HCT116 (cell line): Measurements from ENCODE around the gene MARCKSL1. TPM values are rescaled to one million over a fixed set of nuclear protein-coding genes. Genes with fewer than 3 reads are reported as not detected.

ENCODE experiments used
- ATAC-seq: fragments of 200-7000 bp; cut with Tn5 transposase; 2 replicates; pipeline ENCODE4 v1.9.1; 2020; ENCODE audit warnings: mild to moderate bottlenecking, moderate library complexity
- BruUV-seq: library from RNA; stranded (reverse); fragments of 400-500 nt; replicated peaks from 2 replicates; lab custom pipeline; 2021; lab: Mats Ljungman, UMichigan
- CTCF ChIA-PET: fragments of 300-600 bp; sonication (Branson Sonifier 250); formaldehyde crosslinking; loops from one replicate; lab custom pipeline; 2021; ENCODE audit warnings: antibody characterized with exemption; lab: Charles Lee
- POLR2A ChIA-PET: fragments of 300-600, 350-600 bp; sonication (Branson Sonifier 250); formaldehyde crosslinking; loops from one replicate; lab custom pipeline; 2021; ENCODE audit warnings: antibody characterized with exemption; lab: Charles Lee
- RAD21 ChIA-PET, 2 experiments: fragments of 300-600 bp; sonication (Branson Sonifier 250); formaldehyde crosslinking; loops; one replicate each; lab custom pipeline; 2023; ENCODE audit warnings: low total read pairs in 2 of 2; ENCODE audit not compliant: uncharacterized antibody in 2 of 2, unreplicated experiment in 2 of 2, low non-redundant PET in 1 of 2; lab: Charles Lee
- DNase-seq: peaks from one replicate; pipeline ENCODE4 v3.0.0-alpha.2; 2010; ENCODE audit warnings: low read depth, low spot score
- H2AFZ ChIP-seq: fragments of 200-600 bp; shearing (Covaris generic), sonication (generic); 2 replicates; pipeline ENCODE4 v1.6.1; 2017; ENCODE audit warnings: low read depth, mixed run types, mixed read lengths, antibody characterized with exemption, low read length; ENCODE audit not compliant: poor library complexity, severe bottlenecking
- H3K27ac ChIP-seq: 2 replicates; pipeline ENCODE4 v1.5.1; 2012; ENCODE audit warnings: low read depth, low read length
- H3K27me3 ChIP-seq: fragments of 200-600 bp; sonication (generic); 2 replicates; pipeline ENCODE4 v1.6.1; 2016; ENCODE audit warnings: mixed run types, low read length, mixed read lengths; ENCODE audit not compliant: insufficient read depth
- H3K36me3 ChIP-seq, 2 experiments: fragments of 200-500 bp in 1 of 2; fragments of 200-600 bp in 1 of 2; sonication (Bioruptor generic) in 1 of 2; sonication (generic) in 1 of 2; 2 replicates each; pipeline versions ENCODE4 v1.5.1 to v1.6.1; 2014 to 2016; ENCODE audit warnings: low read length in 2 of 2, inconsistent platforms in 1 of 2, mixed read lengths in 1 of 2, mixed run types in 1 of 2; ENCODE audit not compliant: insufficient read depth in 2 of 2, control insufficient read depth in 1 of 2
- H3K4me1 ChIP-seq, 2 experiments: fragments of 200-600 bp in 1 of 2; sonication (generic) in 1 of 2; 2 replicates each; pipeline versions ENCODE4 v1.5.1 to v1.6.1; 2012 to 2017; ENCODE audit warnings: low read length in 2 of 2, inconsistent platforms in 1 of 2, mild to moderate bottlenecking in 1 of 2, mixed read lengths in 1 of 2, mixed run types in 1 of 2, moderate library complexity in 1 of 2; ENCODE audit not compliant: insufficient read depth in 2 of 2, control insufficient read depth in 1 of 2
- H3K4me2 ChIP-seq: fragments of 200-600 bp; sonication (generic); 2 replicates; pipeline ENCODE4 v1.6.1; 2017; ENCODE audit warnings: mixed run types, low read length, mixed read lengths
- H3K4me3 ChIP-seq, 2 experiments: fragments of 200-600 bp in 1 of 2; sonication (generic) in 1 of 2; replicated peaks in 1 of 2; 2 replicates each; pipeline ENCODE4 v1.5.1; 2011 to 2016; ENCODE audit warnings: low read length in 2 of 2, control low read depth in 1 of 2, low read depth in 1 of 2, mild to moderate bottlenecking in 1 of 2, mixed read lengths in 1 of 2, mixed run types in 1 of 2
- H3K79me2 ChIP-seq: fragments of 200-600 bp; sonication (generic); 2 replicates; pipeline ENCODE4 v1.6.1; 2017; ENCODE audit warnings: mild to moderate bottlenecking, mixed run types, low read length, moderate library complexity, mixed read lengths; ENCODE audit not compliant: insufficient read depth
- H3K9ac ChIP-seq: fragments of 200-600 bp; sonication (generic); 2 replicates; pipeline ENCODE4 v1.6.1; 2016; ENCODE audit warnings: low read length, mixed read lengths
- H3K9me2 ChIP-seq: fragments of 200-600 bp; sonication (generic), shearing (Covaris generic); 2 replicates; pipeline ENCODE4 v1.6.1; 2017; ENCODE audit warnings: mixed run types, mild to moderate bottlenecking, moderate library complexity; ENCODE audit not compliant: insufficient read depth
- H3K9me3 ChIP-seq, 2 experiments: fragments of 200-500 bp in 1 of 2; fragments of 200-600 bp in 1 of 2; sonication (Bioruptor generic) in 1 of 2; sonication (generic) in 1 of 2; 2 replicates each; pipeline ENCODE4 v1.6.1; 2014 to 2017; ENCODE audit warnings: low read length in 2 of 2, mixed read lengths in 2 of 2, inconsistent platforms in 1 of 2, low read depth in 1 of 2, mild to moderate bottlenecking in 1 of 2, mixed run types in 1 of 2, moderate library complexity in 1 of 2; ENCODE audit not compliant: control insufficient read depth in 1 of 2, insufficient read depth in 1 of 2
- H4K20me1 ChIP-seq: fragments of 200-600 bp; sonication (generic), shearing (Covaris generic); 2 replicates; pipeline ENCODE4 v1.6.1; 2017; ENCODE audit warnings: mixed run types, mild to moderate bottlenecking, moderate library complexity; ENCODE audit not compliant: insufficient read depth
- EGR1 ChIP-seq: IDR thresholded peaks from 2 replicates; pipeline ENCODE4 v1.6.1; 2012; ENCODE audit warnings: low read depth
- ELF1 ChIP-seq: IDR thresholded peaks from 2 replicates; pipeline ENCODE4 v1.6.1; 2012; ENCODE audit warnings: low read depth, borderline replicate concordance
- EZH2 ChIP-seq: fragments of 200-600 bp; sonication (generic); IDR thresholded peaks from 2 replicates; pipeline ENCODE4 v1.6.1; 2017; ENCODE audit warnings: antibody characterized with exemption, mixed run types
- FOSL1 ChIP-seq: IDR thresholded peaks from 2 replicates; pipeline ENCODE4 v1.6.1; 2012; ENCODE audit warnings: low read depth
- JUND ChIP-seq: IDR thresholded peaks from 2 replicates; pipeline ENCODE4 v1.6.1; 2012
- POLR2A ChIP-seq: IDR thresholded peaks from 2 replicates; pipeline ENCODE4 v1.7.0; 2011; ENCODE audit warnings: borderline replicate concordance; ENCODE audit not compliant: insufficient read depth, insufficient read length; ENCODE audit errors: extremely low read depth
- POLR2AphosphoS5 ChIP-seq: IDR thresholded peaks from 2 replicates; pipeline ENCODE4 v1.6.1; 2011; ENCODE audit warnings: mild to moderate bottlenecking, low read depth, low read length, moderate library complexity
- RAD21 ChIP-seq: IDR thresholded peaks from 2 replicates; pipeline ENCODE4 v1.6.1; 2012; ENCODE audit warnings: low read depth, mild to moderate bottlenecking
- SP1 ChIP-seq: IDR thresholded peaks from 2 replicates; pipeline ENCODE4 v1.6.1; 2012; ENCODE audit warnings: low read depth
- YY1 ChIP-seq: IDR thresholded peaks from 2 replicates; pipeline ENCODE4 v1.6.1; 2011; ENCODE audit warnings: low read length, low read depth, moderate library complexity, mild to moderate bottlenecking; ENCODE audit not compliant: insufficient replicate concordance; ENCODE audit errors: extremely low read depth
- ZFX ChIP-seq: fragments of 450-650 bp; IDR thresholded peaks from 2 replicates; pipeline ENCODE4 v1.6.1; 2017
- intact Hi-C: fragments of 100-400 bp; cut with micrococcal nuclease; formaldehyde crosslinking; loops from 2 replicates; pipeline ENCODE4 v1.10.0; 2022
- total RNA-seq: library from RNA; stranded (reverse); gene quantifications from one replicate; pipeline ENCODE4 v1.2.1, GENCODE V29; 2021; ENCODE audit not compliant: unreplicated experiment
- TF ChIP-seq, protein P1 (sequence below): IDR thresholded peaks from 2 replicates; pipeline ENCODE4 v1.6.1; 2012; ENCODE audit warnings: low read depth
- TF ChIP-seq, protein P2 (sequence below): IDR thresholded peaks from 2 replicates; pipeline ENCODE4 v1.6.1; 2012
- TF ChIP-seq, protein P3 (sequence below): IDR thresholded peaks from 2 replicates; pipeline ENCODE4 v1.6.1; 2012

Gene MARCKSL1
- total RNA-seq, 1 experiment from 2014 or later, result 127 TPM

DNA sequence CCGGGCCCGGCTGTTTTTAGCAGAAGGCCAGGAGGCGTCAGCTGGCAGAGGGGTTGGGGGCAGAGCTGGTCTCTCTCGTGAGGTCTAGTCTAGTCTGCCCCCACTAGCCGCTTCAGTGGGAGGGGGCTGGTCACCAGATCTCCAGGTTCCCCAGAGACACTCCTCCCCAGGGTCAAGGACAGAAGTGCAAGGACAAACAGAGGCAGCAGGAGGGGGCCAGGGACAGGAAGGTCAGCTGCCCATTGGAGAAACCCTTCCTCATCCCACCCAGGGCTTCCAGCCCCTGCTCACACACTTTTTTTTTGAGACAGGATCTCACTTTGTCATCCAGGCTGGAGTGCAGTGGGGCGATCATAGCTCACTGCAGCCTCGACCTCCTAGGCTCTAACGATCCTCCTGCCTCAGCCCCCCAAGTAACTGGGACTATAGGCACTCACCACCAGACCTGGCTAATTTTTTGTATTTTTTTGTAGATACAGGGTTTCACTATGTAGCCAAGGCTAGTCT, 16.3 kb upstream of the MARCKSL1 start:
- H3K27ac ChIP-seq, result peak overlapping the region; percentile 89

DNA sequence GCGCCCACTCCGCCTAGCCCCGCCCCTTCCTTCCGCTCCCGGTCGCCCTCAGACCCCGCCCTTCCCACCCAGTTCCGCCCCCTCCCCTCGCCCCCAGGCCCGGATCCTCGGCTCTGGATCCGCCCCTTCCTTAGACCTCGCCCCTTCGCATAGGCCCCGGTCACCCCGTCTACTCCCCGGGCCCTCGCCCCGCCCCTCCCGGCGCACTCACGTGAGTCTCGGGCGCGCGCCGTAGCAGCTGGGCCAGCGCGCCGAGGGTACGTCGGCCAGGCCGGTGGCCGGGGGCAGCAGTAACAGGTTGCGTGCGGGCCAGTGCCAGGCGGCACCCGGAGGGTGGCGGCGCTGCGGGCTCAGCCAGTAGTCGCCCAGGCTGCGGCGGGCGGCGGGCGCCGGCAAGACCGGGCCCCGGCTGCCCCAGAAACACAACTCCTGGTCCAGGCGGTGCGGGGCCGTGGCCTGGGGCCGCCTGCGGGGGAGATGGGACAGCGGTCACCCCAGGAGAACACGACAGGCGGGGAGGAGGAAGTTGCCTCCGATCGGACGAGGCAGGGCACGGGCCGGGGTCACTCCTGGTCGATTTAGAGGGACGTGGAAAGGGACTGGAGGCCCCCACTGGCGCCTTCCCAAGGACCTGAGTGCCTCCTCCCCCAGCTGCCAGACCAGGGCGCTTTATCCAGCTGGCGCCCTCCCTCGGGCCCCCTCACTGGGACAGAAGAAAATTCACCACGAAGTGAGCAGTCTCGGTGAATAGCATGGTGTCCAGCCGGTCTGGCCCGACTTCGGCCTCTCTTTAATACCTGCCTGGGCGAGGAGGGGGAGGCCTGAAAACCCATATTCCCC, 15.6 kb upstream of the MARCKSL1 start:
- Histone ChIP-seq H3K79me2 (no peaks in the 10 kb centered on the region), H2AFZ (no peak overlapping the region), H3K36me3 (no peaks in the 10 kb centered on the region), H3K9me2 (no peaks in the 10 kb centered on the region), H3K4me2 (peak overlapping the region; percentile 90), H3K4me3 (peak overlapping the region; percentile 69 to 78), H3K27me3 (no peaks in the 10 kb centered on the region), H4K20me1 (no peaks in the 10 kb centered on the region), H3K9me3 (no peaks in the 10 kb centered on the region), H3K9ac (peak overlapping the region; percentile 86), H3K27ac (peak overlapping the region; percentile 89), H3K4me1 (peaks cover 5 to 21% of the 10 kb centered on the region in 2 experiments; a peak in 3 of 4 replicates)
- no peak; the same call in 1 of the 2 replicates for TF ChIP-seq EGR1
- TF ChIP-seq ELF1, result no peak
- no peak for TF ChIP-seq EZH2
- peak; percentile 60 for TF ChIP-seq POLR2A
- peak; percentile 4; the same call in 1 of the 2 replicates for TF ChIP-seq SP1
- TF ChIP-seq RAD21, result no peak
- TF ChIP-seq POLR2AphosphoS5, result peak; percentile 85
- peak; percentile 55 for TF ChIP-seq ZFX
- no peak for TF ChIP-seq FOSL1
- TF ChIP-seq, protein P1, sequence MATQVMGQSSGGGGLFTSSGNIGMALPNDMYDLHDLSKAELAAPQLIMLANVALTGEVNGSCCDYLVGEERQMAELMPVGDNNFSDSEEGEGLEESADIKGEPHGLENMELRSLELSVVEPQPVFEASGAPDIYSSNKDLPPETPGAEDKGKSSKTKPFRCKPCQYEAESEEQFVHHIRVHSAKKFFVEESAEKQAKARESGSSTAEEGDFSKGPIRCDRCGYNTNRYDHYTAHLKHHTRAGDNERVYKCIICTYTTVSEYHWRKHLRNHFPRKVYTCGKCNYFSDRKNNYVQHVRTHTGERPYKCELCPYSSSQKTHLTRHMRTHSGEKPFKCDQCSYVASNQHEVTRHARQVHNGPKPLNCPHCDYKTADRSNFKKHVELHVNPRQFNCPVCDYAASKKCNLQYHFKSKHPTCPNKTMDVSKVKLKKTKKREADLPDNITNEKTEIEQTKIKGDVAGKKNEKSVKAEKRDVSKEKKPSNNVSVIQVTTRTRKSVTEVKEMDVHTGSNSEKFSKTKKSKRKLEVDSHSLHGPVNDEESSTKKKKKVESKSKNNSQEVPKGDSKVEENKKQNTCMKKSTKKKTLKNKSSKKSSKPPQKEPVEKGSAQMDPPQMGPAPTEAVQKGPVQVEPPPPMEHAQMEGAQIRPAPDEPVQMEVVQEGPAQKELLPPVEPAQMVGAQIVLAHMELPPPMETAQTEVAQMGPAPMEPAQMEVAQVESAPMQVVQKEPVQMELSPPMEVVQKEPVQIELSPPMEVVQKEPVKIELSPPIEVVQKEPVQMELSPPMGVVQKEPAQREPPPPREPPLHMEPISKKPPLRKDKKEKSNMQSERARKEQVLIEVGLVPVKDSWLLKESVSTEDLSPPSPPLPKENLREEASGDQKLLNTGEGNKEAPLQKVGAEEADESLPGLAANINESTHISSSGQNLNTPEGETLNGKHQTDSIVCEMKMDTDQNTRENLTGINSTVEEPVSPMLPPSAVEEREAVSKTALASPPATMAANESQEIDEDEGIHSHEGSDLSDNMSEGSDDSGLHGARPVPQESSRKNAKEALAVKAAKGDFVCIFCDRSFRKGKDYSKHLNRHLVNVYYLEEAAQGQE, result no peak
- TF ChIP-seq YY1, result no peak
- ChIA-PET CTCF (interaction anchor here (0.6 to 2.4 kb wide), 3 partner anchors 15 to 43 kb away, joined by 3 to 8 read pairs (median 4); partner anchors contain the start of genes BSDC1 and MARCKSL1), RAD21 (interaction anchor here in 1 of 2 experiments (0.6 kb wide), 1 partner anchor 40 kb away, joined by 5 read pairs; no protein-coding TSS in a partner anchor), POLR2A (interaction anchor here (1.1 to 2.7 kb wide), 3 partner anchors 14 to 17 kb away, joined by 3 to 18 read pairs (median 4); partner anchors contain the start of gene MARCKSL1)
- DNase-seq (peak; percentile 84), ATAC-seq (peak; percentile 94)
- no TSS peak for BruUV-seq
- intact Hi-C loops, result no loop called here

More for the DNA sequence above, 16.3 kb upstream of the MARCKSL1 start:
- H3K79me2 ChIP-seq, result no peaks in the 10 kb centered on the region
- H2AFZ ChIP-seq, result no peak overlapping the region
- H3K4me2 ChIP-seq, result peak overlapping the region; percentile 90
- TSS peak; percentile 39 for BruUV-seq
- no peaks in the 10 kb centered on the region for H3K9me2 ChIP-seq
- ChIA-PET RAD21 (no interaction called here), POLR2A (interaction anchor here (1.7 to 2.7 kb wide), 2 partner anchors 15 to 17 kb away, joined by 4 to 18 read pairs; partner anchors contain the start of gene MARCKSL1), CTCF (interaction anchor here (2.4 kb wide), 1 partner anchor 16 kb away, joined by 8 read pairs; the partner anchor contains the start of gene MARCKSL1)
- DNase-seq, result no peak
- no peak for ATAC-seq
- no peaks in the 10 kb centered on the region for H3K9me3 ChIP-seq
- H3K36me3 ChIP-seq, result no peaks in the 10 kb centered on the region
- H3K27me3 ChIP-seq, result no peaks in the 10 kb centered on the region
- intact Hi-C loops, result no loop called here
- H4K20me1 ChIP-seq, result no peaks in the 10 kb centered on the region
- peaks cover 5 to 21% of the 10 kb centered on the region in 2 experiments; a peak in 3 of 4 replicates for H3K4me1 ChIP-seq
- H3K9ac ChIP-seq, result peak overlapping the region; percentile 86
- H3K4me3 ChIP-seq, result peak overlapping the region; percentile 69 to 78
- TF ChIP-seq POLR2A (no peak), POLR2AphosphoS5 (no peak), JUND (no peak), EZH2 (no peak)
- TF ChIP-seq, protein P2, sequence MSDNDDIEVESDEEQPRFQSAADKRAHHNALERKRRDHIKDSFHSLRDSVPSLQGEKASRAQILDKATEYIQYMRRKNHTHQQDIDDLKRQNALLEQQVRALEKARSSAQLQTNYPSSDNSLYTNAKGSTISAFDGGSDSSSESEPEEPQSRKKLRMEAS, result no peak
- TF ChIP-seq, protein P3, sequence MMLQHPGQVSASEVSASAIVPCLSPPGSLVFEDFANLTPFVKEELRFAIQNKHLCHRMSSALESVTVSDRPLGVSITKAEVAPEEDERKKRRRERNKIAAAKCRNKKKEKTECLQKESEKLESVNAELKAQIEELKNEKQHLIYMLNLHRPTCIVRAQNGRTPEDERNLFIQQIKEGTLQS, result no peak
